ENCODE results near the gene PTPN11. TPM values are rescaled to one million over a fixed set of nuclear protein-coding genes. Genes with fewer than 3 reads are reported as not detected.

The PTPN11 gene
- total and polyA plus RNA-seq, 2 of the 8 experiments (the other 6 are each of a cell fraction or from before 2014, with no cell fraction given) = 28.3 to 133 TPM

DNA sequence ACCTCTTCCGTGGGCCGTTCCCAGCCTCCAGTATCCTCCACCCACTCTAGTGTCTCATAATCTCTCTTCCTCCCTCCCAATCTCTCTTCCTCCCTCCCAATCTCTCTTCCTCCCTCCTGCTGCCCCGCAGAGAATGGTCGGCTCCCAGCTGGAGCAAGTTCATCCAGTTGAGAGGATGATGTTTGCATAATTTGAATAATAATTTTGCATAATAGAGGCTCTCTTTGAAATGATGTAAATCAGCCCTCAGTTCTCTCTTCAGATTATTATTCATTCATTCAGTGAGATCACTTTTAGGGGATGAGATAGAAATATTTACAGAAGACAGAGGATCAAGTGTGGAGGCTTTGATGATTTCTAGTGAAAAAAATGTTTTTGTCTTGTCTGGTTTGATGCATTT is 125.0 kb downstream of the PTPN11 start:
- Histone ChIP-seq H4K91ac (replicated peaks; ENCODE audit: insufficient read length, low read length) (no peak overlapping the region), H3K4me3 (ENCODE audit: extremely low read depth in 1 of 4, insufficient read depth in 2 of 4, low read depth in 3 of 4, low read length in 4 of 4) (no peak overlapping the region), H4K8ac (ENCODE audit: extremely low read depth, insufficient read depth, low read length) (no peak overlapping the region), H3K27me3 (replicated peaks in 1 of 4; ENCODE audit: control insufficient read depth in 3 of 4, extremely low read depth in 1 of 4, insufficient read depth in 3 of 4, low read length in 3 of 4) (no peaks in the 10 kb centered on the region), H3K27ac (ENCODE audit: low read depth, low read length) (no peak overlapping the region), H2AK5ac (ENCODE audit: low read depth, low read length) (no peak overlapping the region), H2BK12ac (ENCODE audit: low read depth, low read length) (no peak overlapping the region), H3K36me3 (ENCODE audit: control insufficient read depth in 2 of 4, insufficient read depth in 4 of 4, low read length in 3 of 4) (no peaks in the 10 kb centered on the region), H2AFZ (ENCODE audit: low read length) (no peak overlapping the region), H3K4me2 (ENCODE audit: insufficient read depth in 1 of 2, low read depth in 2 of 2, low read length in 2 of 2) (no peak overlapping the region), H2BK120ac (replicated peaks; ENCODE audit: low read depth, low read length) (no peak overlapping the region), H3K56ac (replicated peaks; ENCODE audit: insufficient read length, low read depth, low read length) (no peak overlapping the region), H3K9ac (replicated peaks in 1 of 4; ENCODE audit: extremely low read depth in 1 of 4, low read depth in 3 of 4, low read length in 3 of 4) (no peak overlapping the region), H3K4me1 (replicated peaks in 1 of 4; ENCODE audit: control insufficient read depth in 3 of 4, insufficient read depth in 4 of 4, low read length in 3 of 4) (no peaks in the 10 kb centered on the region), H3K79me1 (ENCODE audit: low read depth, low read length) (no peaks in the 10 kb centered on the region), H3K23me2 (ENCODE audit: low read depth, low read length) (no peaks in the 10 kb centered on the region), H3K14ac (ENCODE audit: insufficient read length) (no peak overlapping the region), H3K9me3 (ENCODE audit: insufficient read depth in 2 of 2, low read depth in 1 of 2, low read length in 1 of 2) (no peaks in the 10 kb centered on the region), H3K79me2 (ENCODE audit: control insufficient read depth in 1 of 2, insufficient read depth in 2 of 2, low read length in 2 of 2) (no peaks in the 10 kb centered on the region), H4K20me1 (replicated peaks in 1 of 2; ENCODE audit: control insufficient read depth in 1 of 2, insufficient read depth in 2 of 2, low read length in 2 of 2) (no peaks in the 10 kb centered on the region), H2BK15ac (ENCODE audit: low read length) (no peak overlapping the region), H3K18ac (ENCODE audit: extremely low read depth, low read length) (no peak overlapping the region), H2BK5ac (ENCODE audit: low read depth, low read length) (no peak overlapping the region), H3K4ac (replicated peaks; ENCODE audit: insufficient read length, low read depth, low read length) (no peak overlapping the region), H2BK20ac (ENCODE audit: low read length) (no peak overlapping the region), H3K23ac (ENCODE audit: insufficient read length) (no peak overlapping the region), H4K5ac (ENCODE audit: insufficient read length, low read depth, low read length) (no peak overlapping the region)
- TF ChIP-seq KDM5A (IDR thresholded peaks at IDR 0.05; ENCODE audit: low read length) (no peak), MAFK (IDR thresholded peaks at IDR 0.05; ENCODE audit: low read depth, low read length) (no peak), RXRA (IDR thresholded peaks at IDR 0.05; ENCODE audit: insufficient read depth, low read depth, low read length) (no peak), EP300 (IDR thresholded peaks at IDR 0.05; ENCODE audit: borderline replicate concordance in 1 of 2, low read depth in 2 of 2, low read length in 2 of 2) (no peak), GTF2F1 (IDR thresholded peaks at IDR 0.05; ENCODE audit: borderline replicate concordance, low read depth, low read length) (no peak), SP1 (IDR thresholded peaks at IDR 0.05; ENCODE audit: low read depth, low read length) (no peak), BRCA1 (IDR thresholded peaks at IDR 0.05; ENCODE audit: low read depth, low read length) (no peak), SP2 (IDR thresholded peaks at IDR 0.05; ENCODE audit: low read length) (no peak), GABPA (IDR thresholded peaks at IDR 0.05; ENCODE audit: borderline replicate concordance, insufficient read depth, low read length) (no peak), PHF8 (conservative IDR thresholded peaks at IDR 0.05; ENCODE audit: low read depth, low read length) (no peak)
- TF ChIP-seq, protein P1, sequence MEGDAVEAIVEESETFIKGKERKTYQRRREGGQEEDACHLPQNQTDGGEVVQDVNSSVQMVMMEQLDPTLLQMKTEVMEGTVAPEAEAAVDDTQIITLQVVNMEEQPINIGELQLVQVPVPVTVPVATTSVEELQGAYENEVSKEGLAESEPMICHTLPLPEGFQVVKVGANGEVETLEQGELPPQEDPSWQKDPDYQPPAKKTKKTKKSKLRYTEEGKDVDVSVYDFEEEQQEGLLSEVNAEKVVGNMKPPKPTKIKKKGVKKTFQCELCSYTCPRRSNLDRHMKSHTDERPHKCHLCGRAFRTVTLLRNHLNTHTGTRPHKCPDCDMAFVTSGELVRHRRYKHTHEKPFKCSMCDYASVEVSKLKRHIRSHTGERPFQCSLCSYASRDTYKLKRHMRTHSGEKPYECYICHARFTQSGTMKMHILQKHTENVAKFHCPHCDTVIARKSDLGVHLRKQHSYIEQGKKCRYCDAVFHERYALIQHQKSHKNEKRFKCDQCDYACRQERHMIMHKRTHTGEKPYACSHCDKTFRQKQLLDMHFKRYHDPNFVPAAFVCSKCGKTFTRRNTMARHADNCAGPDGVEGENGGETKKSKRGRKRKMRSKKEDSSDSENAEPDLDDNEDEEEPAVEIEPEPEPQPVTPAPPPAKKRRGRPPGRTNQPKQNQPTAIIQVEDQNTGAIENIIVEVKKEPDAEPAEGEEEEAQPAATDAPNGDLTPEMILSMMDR (IDR thresholded peaks at IDR 0.05; ENCODE audit: control extremely low read depth in 1 of 3, insufficient read depth in 1 of 3, low read depth in 1 of 3, low read length in 3 of 3) = no peak
- FAIRE-seq (no peak), DNase-seq (ENCODE audit: low read depth in 1 of 2, low spot score in 2 of 2) (no peak)
- POLR2A ChIA-PET (ENCODE audit: partially characterized antibody) = no interaction called here
- CTCF ChIA-PET (ENCODE audit: partially characterized antibody) = interaction anchor here (1.0 kb wide), 1 partner anchor 73 kb away, joined by 3 read pairs; no protein-coding TSS in a partner anchor
- WGBS, 2 experiments (ENCODE audit: extremely low coverage in 1 of 2, insufficient coverage in 1 of 2, insufficient read length in 1 of 2, insufficient replicate concordance in 2 of 2, low coverage in 1 of 2, low lambda C conversion rate in 2 of 2, missing lambda C conversion rate in 1 of 2) = 89% methylated on average over 4 of the region's 4 CpGs; no CpG with 5 or more reads in 1 of the 2 experiments
